Subcutaneous abdominal adipose tissue (tissue), 5 donors: ENCODE data around the gene TKFC.
A peak's percentile ranks its signal among the peaks of the same experiment; 100 is the strongest.

Experiments used
- H3K27ac ChIP-seq: one replicate; pipeline ENCODE4 v1.7.0; 2013; ENCODE audit warnings: low read depth, mild to moderate bottlenecking, inconsistent platforms, low read length, moderate library complexity
- H3K27me3 ChIP-seq, 5 donors: one replicate each; pipeline ENCODE4 v1.7.0; 2013; ENCODE audit warnings: low read length in 5 of 5, inconsistent platforms in 1 of 5; ENCODE audit not compliant: control insufficient read depth in 5 of 5, insufficient read depth in 4 of 5
- H3K36me3 ChIP-seq, 5 donors: one replicate each; pipeline ENCODE4 v1.7.0; 2013; ENCODE audit warnings: low read length in 5 of 5; ENCODE audit not compliant: control insufficient read depth in 5 of 5, insufficient read depth in 5 of 5
- H3K4me1 ChIP-seq, 5 donors: one replicate each; pipeline ENCODE4 v1.7.0; 2013; ENCODE audit warnings: low read length in 5 of 5, mild to moderate bottlenecking in 3 of 5, moderate library complexity in 1 of 5; ENCODE audit not compliant: control insufficient read depth in 5 of 5, insufficient read depth in 5 of 5
- H3K4me3 ChIP-seq, 5 donors: one replicate each; pipeline ENCODE4 v1.7.0; 2013; ENCODE audit warnings: low read length in 5 of 5, low read depth in 1 of 5
- H3K9ac ChIP-seq, 5 donors: one replicate each; pipeline ENCODE4 v1.7.0; 2013; ENCODE audit warnings: low read length in 5 of 5, mild to moderate bottlenecking in 4 of 5, moderate library complexity in 3 of 5
- H3K9me3 ChIP-seq, 5 donors: one replicate each; pipeline ENCODE4 v1.7.0; 2013; ENCODE audit warnings: low read length in 5 of 5; ENCODE audit not compliant: control insufficient read depth in 5 of 5
- donor health status: healthy.
- donor health status: healthy.
- donor health status: healthy.
- donor health status: healthy.
- donor health status: healthy.

The TKFC gene

DNA sequence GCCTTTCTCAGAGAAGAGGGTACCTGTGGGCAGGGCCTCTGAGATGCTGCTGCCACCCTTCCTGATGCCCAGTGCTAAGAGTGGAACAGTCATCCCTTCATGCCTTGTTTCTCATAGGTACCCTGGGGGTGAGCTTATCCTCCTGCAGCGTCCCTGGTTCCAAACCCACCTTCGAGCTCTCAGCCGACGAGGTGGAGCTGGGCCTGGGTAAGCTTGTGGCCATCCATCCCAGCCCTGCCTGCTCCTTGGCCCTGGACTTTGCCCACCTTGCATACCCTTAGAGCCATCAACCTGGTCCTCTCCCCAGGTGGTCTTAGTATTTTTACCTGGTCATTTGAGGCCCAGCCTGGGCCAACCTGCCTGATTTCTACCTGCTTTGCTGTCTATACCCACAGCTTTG lies 8.7 kb downstream of the TKFC start:
- Histone ChIP-seq H3K36me3 (peaks cover 0 to 63% (median 26%) of the 10 kb centered on the region in 5 donors), H3K9me3 (no peaks in the 10 kb centered on the region), H3K27me3 (no peaks in the 10 kb centered on the region), H3K9ac (no peak overlapping the region), H3K4me3 (no peak overlapping the region), H3K27ac (no peak overlapping the region), H3K4me1 (peaks cover 0 to 10% (median 7%) of the 10 kb centered on the region in 5 donors)

DNA sequence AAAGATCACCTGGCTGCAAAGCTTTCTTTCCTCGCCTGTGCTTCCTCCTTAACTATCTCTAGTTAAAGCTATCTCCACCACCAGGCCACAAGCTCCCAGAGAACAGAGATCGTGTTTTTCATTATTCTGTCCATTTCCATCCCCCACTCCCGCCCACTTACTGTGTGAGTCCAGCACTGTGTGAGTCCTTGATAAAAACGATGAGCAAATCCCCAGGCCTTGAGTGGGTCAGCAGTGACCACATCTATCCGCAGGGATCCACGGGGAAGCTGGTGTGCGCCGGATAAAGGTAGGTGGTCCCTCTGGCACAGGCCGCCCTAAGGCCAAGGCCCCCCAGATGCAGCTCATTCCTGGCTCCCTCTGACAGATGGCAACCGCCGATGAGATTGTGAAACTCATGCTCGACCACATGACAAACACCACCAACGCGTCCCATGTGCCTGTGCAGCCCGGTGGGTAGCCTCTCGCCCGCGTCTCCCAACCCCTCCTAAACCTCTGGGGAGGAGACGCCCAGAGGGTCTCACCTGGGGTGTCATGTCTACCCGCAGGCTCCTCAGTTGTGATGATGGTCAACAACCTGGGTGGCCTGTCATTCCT lies 9.3 kb downstream of the TKFC start:
- H3K4me3 ChIP-seq = no peak overlapping the region
- no peaks in the 10 kb centered on the region for H3K27me3 ChIP-seq
- H3K9me3 ChIP-seq = no peaks in the 10 kb centered on the region
- no peak overlapping the region for H3K27ac ChIP-seq
- peaks cover 0 to 68% (median 26%) of the 10 kb centered on the region in 5 donors for H3K36me3 ChIP-seq
- H3K9ac ChIP-seq = no peak overlapping the region
- H3K4me1 ChIP-seq = peaks cover 0 to 9% (median 7%) of the 10 kb centered on the region in 5 donors

DNA sequence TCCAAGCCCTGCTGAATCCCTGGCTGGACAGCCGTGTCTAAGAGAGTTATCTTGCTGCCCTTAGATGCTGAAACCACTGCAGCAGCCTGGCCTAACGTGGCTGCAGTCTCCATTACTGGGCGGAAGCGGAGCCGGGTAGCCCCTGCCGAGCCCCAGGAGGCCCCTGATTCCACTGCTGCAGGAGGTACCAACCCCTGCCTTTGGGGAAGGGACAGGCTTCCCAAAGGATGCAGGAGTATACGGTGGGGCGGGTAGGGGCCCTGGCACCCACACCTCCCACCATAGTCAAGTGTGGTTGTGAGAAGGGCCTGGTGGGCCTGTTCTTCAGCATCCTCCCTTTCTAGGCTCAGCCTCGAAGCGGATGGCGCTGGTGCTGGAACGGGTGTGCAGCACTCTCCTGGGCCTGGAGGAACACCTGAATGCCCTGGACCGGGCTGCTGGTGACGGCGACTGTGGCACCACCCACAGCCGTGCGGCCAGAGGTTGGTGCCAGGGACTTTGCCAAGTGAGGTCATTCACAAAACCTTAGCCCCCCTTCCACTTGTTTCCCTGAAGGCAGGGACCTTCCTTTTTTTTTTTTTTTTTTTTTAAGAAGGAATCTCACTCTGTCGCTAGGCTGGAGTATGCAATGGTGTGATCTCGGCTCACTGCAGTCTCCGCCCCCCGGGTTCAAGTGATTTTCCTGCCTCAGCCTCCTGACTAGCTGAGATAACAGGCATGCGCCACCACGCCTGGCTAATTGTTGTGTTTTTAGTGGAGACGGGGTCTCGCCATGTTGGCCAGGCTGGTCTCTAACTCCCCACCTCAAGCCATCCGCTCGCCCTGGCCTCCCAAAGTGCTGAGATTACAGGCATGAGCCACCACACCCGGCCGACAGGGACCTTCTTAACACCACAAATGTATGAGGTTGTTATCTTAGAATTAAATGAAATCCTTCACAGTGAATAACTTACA lies 11.0 kb downstream of the TKFC start:
- H3K9ac ChIP-seq = no peak overlapping the region
- peaks cover 0 to 74% (median 37%) of the 10 kb centered on the region in 5 donors for H3K36me3 ChIP-seq
- peaks cover 0 to 9% (median 3%) of the 10 kb centered on the region in 5 donors for H3K4me1 ChIP-seq
- no peaks in the 10 kb centered on the region for H3K9me3 ChIP-seq
- H3K27me3 ChIP-seq = no peaks in the 10 kb centered on the region
- no peak overlapping the region for H3K27ac ChIP-seq
- no peak overlapping the region for H3K4me3 ChIP-seq

DNA sequence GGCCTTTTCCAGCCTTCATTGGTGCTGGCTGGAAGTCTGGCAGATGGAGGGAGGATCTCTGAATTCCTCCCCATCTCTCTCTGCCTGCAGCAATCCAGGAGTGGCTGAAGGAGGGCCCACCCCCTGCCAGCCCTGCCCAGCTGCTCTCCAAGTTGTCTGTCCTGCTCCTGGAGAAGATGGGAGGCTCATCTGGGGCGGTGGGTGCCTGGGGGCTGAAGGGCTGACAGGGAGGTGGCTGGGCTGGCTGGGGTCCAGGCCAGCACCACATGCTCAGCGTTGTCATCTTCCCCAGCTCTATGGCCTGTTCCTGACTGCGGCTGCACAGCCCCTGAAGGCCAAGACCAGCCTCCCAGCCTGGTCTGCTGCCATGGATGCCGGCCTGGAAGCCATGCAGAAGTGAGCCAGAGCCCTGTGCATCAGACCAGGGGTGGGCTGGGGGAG lies 12.2 kb downstream of the TKFC start:
- H3K9me3 ChIP-seq = no peaks in the 10 kb centered on the region
- no peaks in the 10 kb centered on the region for H3K27me3 ChIP-seq
- H3K36me3 ChIP-seq = peaks cover 0 to 79% (median 44%) of the 10 kb centered on the region in 5 donors
- H3K9ac ChIP-seq = peak overlapping the region in 1 of 5 donors; percentile 10
- H3K27ac ChIP-seq = no peak overlapping the region
- no peak overlapping the region for H3K4me3 ChIP-seq
- peaks cover 0 to 8% (median 3%) of the 10 kb centered on the region in 5 donors for H3K4me1 ChIP-seq

DNA sequence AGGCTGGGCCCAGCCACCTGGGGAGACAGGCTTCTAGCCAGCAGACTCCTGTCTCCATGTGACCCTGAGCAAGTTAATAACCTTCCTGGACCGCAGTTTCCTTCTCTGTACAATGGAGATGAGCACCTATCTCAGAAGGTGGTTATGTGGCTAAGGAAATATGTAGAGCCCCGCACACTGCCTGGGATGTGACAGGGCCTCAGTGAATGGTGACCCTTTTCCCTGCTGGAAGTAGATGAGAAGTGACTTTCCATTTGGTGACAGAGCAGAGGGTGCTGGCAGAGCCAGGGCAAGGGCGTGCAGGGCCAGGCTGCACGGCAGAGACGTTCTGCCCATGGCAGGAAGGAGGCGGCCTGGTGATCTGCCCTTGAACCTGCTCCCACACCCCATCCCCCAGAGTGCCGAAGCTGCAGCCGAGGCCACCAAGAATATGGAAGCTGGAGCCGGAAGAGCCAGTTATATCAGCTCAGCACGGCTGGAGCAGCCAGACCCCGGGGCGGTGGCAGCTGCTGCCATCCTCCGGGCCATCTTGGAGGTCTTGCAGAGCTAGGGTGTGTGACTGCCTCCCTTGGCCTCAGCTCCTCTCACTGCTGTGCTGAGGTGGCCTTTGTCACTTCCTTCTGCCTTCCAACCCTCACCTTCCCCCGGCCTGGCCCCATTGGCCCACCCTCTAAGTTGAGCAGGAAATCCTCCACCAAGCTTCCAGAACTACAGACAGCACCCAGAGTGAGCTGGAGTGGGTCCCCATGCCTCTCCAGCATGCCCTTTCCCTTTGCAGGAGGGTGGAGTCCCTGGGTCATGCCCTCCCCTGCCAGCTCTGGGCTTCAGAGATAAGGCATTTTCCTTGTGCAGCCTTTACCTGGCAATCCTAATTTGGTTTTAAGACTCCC lies 13.2 kb downstream of the TKFC start:
- peaks cover 0 to 8% (median 3%) of the 10 kb centered on the region in 5 donors for H3K4me1 ChIP-seq
- no peak overlapping the region for H3K9ac ChIP-seq
- no peaks in the 10 kb centered on the region for H3K27me3 ChIP-seq
- H3K36me3 ChIP-seq = peaks cover 0 to 88% (median 53%) of the 10 kb centered on the region in 5 donors
- H3K4me3 ChIP-seq = no peak overlapping the region
- no peaks in the 10 kb centered on the region for H3K9me3 ChIP-seq
- no peak overlapping the region for H3K27ac ChIP-seq

DNA sequence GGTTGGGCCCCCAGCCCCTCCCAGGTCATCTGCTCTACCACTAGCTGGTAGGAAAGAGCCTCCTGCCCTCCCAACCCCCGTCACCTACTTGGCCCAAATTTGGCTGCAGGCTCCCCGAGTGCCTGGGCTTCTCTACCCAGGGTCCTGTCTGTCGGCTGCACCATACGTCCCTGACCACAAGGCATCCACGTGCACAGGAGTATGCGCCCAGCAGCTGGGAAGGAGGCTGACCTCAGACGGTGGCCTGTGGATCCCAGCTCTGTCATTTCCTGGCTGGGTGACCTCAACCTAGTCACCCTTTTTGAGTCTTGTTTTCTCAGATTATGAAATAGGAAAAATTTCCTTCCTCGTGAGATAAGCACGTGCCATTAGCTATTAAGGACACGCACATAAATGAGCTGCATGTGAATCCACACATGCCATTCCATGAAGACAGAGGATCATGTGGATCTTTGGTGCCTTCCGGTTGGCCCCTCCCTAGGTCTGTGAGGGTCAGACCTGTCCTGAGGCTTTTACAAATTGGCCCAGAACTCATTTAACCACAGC lies 15.0 kb downstream of the TKFC start:
- peaks cover 0 to 89% (median 54%) of the 10 kb centered on the region in 5 donors for H3K36me3 ChIP-seq
- no peaks in the 10 kb centered on the region for H3K27me3 ChIP-seq
- H3K9me3 ChIP-seq = no peaks in the 10 kb centered on the region
- peaks cover 0 to 12% (median 8%) of the 10 kb centered on the region in 5 donors for H3K4me1 ChIP-seq
- H3K4me3 ChIP-seq = no peak overlapping the region
- H3K9ac ChIP-seq = no peak overlapping the region
- no peak overlapping the region for H3K27ac ChIP-seq

DNA sequence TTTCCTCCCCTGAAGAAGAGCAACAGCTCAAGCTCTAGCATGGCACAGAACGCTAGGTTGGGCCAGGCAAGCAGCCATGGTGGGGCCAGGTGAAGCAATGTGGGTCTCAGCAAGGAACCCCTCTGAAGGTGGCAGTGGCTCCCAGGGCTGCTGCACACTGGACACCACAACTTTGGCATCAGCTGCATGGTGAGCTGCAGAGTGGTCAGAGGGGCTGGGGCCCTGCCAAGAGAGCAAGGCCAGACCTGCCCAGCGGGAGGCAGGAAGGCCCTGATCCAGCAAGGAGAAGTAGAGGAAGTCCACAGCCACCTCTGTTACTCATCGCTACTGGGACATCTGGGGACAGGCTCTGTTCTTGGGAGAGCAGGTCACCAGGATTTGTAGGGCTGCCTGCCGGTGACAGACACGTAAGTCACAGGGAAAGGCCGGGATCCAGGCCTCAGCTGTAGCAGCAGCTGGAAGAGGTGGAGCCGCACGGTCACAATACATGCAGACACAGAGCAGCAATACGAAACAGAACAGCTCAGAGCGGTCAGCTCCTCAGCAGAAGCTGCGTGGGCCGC lies 16.2 kb downstream of the TKFC start:
- Histone ChIP-seq H3K9me3 (no peaks in the 10 kb centered on the region), H3K27me3 (no peaks in the 10 kb centered on the region), H3K36me3 (peaks cover 0 to 90% (median 61%) of the 10 kb centered on the region in 5 donors), H3K4me1 (peaks cover 0 to 12% (median 8%) of the 10 kb centered on the region in 5 donors), H3K9ac (no peak overlapping the region), H3K4me3 (no peak overlapping the region), H3K27ac (no peak overlapping the region)

DNA sequence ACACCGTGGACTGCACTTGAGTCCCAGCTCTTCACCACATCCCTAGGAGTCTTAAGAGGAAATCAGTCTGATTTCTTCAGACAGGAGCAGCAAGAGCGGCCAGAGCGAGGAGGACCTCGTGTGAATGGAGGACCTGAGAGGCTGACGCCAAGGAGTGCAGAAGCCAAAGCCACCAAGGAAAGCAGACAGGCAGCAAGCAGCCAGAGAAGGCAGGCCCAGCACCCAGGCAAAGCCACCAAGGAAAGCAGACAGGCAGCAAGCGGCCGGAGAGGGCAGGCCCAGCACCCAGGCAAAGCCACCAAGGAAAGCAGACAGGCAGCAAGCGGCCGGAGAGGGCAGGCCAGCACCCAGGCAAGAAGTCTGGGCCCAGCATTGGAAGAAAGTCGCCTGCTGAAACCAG lies 16.9 kb downstream of the TKFC start:
- Histone ChIP-seq H3K27ac (no peak overlapping the region), H3K36me3 (peaks cover 0 to 88% (median 64%) of the 10 kb centered on the region in 5 donors), H3K27me3 (no peaks in the 10 kb centered on the region), H3K4me1 (peaks cover 0 to 12% (median 8%) of the 10 kb centered on the region in 5 donors), H3K4me3 (no peak overlapping the region), H3K9me3 (no peaks in the 10 kb centered on the region), H3K9ac (no peak overlapping the region)

DNA sequence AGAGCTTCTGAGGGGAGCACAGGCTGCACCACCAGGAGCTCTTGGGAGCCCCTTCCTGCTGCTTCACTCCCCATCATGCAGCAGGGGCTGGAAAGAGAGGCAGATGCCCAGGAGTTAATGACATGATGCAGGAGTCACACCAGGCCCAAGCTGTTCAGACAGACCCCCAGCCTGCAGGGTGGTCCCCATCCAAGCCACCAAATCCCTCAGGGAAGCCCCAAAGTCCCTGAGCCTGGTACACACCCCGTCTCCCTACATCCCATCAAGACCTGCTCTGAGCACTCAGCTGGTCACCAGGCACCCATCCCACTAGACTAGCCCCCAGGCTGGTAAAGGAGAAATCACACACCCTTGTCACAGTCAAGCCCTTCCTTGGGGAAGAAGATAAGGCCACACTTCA lies 17.3 kb downstream of the TKFC start:
- Histone ChIP-seq H3K27ac (no peak overlapping the region), H3K4me3 (no peak overlapping the region), H3K4me1 (peaks cover 0 to 12% (median 8%) of the 10 kb centered on the region in 5 donors), H3K9ac (peak overlapping the region in 1 of 5 donors; percentile 38), H3K36me3 (peaks cover 0 to 84% (median 63%) of the 10 kb centered on the region in 5 donors), H3K9me3 (no peaks in the 10 kb centered on the region), H3K27me3 (no peaks in the 10 kb centered on the region)
